ENCODE data around the gene ACADL. TPM values are rescaled to one million over a fixed set of nuclear protein-coding genes. Genes with fewer than 3 reads are reported as not detected.

ACADL gene
- total RNA-seq (2021) (0.20 and 0.24 TPM in 2 replicates), Bru-seq, nascent RNA (percentile 16 among the genes with signal in this experiment), BruChase-seq, experiment 1, labeled RNA remaining after a 2-hour chase (percentile 12 among the genes with signal in this experiment), BruChase-seq, experiment 2, labeled RNA remaining after a 6-hour chase (percentile 12 among the genes with signal in this experiment)
- long read RNA-seq: 0 reads

DNA sequence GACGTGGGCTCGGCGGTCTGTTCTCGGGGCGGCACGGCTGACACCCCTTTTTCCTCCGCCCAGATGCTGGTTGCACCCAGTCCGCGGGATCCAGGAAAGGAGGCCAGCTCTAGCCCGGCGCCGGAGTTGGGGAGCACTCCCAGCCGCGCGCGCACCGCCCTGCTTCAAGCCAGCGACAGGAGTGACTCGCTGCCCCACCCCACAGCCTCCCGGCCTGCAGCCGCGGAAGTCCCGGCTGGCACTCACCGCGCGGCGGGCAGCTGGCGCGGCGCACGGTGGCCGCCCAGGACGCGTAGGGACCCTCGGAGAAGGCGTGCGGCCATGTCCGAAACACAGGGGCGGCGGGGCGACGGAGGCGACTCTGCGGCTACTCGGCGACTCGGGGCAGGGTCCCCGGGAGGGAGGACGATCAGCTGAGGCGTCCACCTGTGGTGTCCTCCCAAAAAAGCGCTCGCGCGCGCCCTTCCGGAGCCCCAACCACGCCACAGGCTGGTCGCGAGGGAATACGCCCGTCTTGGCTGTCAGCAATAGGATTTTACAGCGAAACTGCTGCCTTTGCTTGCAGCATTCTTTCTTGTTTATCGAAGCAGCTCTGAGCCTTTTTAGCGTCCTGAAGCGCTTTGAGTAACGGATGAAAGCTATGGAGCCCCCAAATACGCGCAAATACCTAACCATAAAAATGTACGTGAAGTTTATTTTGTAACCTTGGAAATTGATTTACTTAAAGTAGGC lies at the start of gene ACADL:
TSS of gene ACADL (minus strand) at position 507 of the 732 bp plus-strand sequence. CDS start at position 323, 184 bp downstream.
- ChIA-PET CTCF (no interaction called here), POLR2A (ENCODE audit: unreplicated experiment) (interaction anchor here (0.6 kb wide), 1 partner anchor 373 kb away, joined by 4 read pairs; no protein-coding TSS in a partner anchor)
- BruUV-seq (replicated peaks): no TSS peak
- no peaks in the 10 kb centered on the region for H3F3A ChIP-seq (ENCODE audit: insufficient read depth, low read depth)
- no peak within 1 kb of the TSS for H3K27ac ChIP-seq
- 0 out of 2 replicates have a peak, but pooled peaks cover 7% of the 10 kb centered on the region for H3K4me1 ChIP-seq (replicated peaks; ENCODE audit: insufficient read depth)
- no peaks in the 10 kb centered on the region for H3K27me3 ChIP-seq (ENCODE audit: insufficient read depth, low read depth)
- peak in 1 of 2 experiments; percentile 43 for DNase-seq
- H3K9me2 ChIP-seq (ENCODE audit: insufficient read depth): no peaks in the 10 kb centered on the region
- H3K9me3 ChIP-seq (ENCODE audit: insufficient read depth, low read depth): no peaks in the 10 kb centered on the region
- H3K4me2 ChIP-seq: peak within 1 kb of the TSS; percentile 68
- H3K79me2 ChIP-seq (ENCODE audit: low read depth): no peaks in the 10 kb centered on the region
- H2AFZ ChIP-seq: peak within 1 kb of the TSS; percentile 62
- H3K36me3 ChIP-seq (ENCODE audit: low read depth): no peaks in the 10 kb centered on the region
- peak within 1 kb of the TSS; percentile 46; the same call in 1 of the 2 replicates for H3K4me3 ChIP-seq
- TF ChIP-seq, protein P1, sequence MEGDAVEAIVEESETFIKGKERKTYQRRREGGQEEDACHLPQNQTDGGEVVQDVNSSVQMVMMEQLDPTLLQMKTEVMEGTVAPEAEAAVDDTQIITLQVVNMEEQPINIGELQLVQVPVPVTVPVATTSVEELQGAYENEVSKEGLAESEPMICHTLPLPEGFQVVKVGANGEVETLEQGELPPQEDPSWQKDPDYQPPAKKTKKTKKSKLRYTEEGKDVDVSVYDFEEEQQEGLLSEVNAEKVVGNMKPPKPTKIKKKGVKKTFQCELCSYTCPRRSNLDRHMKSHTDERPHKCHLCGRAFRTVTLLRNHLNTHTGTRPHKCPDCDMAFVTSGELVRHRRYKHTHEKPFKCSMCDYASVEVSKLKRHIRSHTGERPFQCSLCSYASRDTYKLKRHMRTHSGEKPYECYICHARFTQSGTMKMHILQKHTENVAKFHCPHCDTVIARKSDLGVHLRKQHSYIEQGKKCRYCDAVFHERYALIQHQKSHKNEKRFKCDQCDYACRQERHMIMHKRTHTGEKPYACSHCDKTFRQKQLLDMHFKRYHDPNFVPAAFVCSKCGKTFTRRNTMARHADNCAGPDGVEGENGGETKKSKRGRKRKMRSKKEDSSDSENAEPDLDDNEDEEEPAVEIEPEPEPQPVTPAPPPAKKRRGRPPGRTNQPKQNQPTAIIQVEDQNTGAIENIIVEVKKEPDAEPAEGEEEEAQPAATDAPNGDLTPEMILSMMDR (conservative IDR thresholded peaks at IDR 0.05): no peak
- TF ChIP-seq EZH2 (IDR thresholded peaks at IDR 0.05; ENCODE audit: low read depth): no peak
- H4K20me1 ChIP-seq (ENCODE audit: insufficient read depth): no peaks in the 10 kb centered on the region
- intact Hi-C loops (cut with micrococcal nuclease; ENCODE audit: unreplicated experiment): no loop called here

DNA sequence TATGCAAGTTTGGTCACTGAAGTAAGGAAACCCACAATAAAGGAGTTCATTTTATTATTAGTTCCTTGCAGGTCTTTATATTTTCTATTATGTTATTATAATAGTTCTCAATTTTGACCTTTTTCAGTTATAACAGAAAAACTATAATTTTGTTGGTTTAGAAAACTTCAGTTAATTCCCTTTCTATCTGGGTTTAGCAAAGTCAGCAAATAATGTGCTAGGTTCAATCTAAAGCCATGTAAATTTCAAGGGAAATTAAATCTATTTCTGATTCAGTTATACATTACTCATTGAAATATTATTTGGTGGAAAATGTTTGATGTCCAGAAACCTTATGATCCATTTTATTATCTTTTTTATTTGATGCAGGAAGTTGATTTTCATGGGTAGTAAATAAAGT lies 46.1 kb upstream of the ACADL start:
- H3K4me2 ChIP-seq: no peak overlapping the region
- H4K20me1 ChIP-seq (ENCODE audit: insufficient read depth): no peaks in the 10 kb centered on the region
- no peaks in the 10 kb centered on the region for H3K9me2 ChIP-seq (ENCODE audit: insufficient read depth)
- H2AFZ ChIP-seq: no peak overlapping the region
- no peak overlapping the region for H3K27ac ChIP-seq
- no peaks in the 10 kb centered on the region for H3F3A ChIP-seq (ENCODE audit: insufficient read depth, low read depth)
- H3K79me2 ChIP-seq (ENCODE audit: low read depth): no peaks in the 10 kb centered on the region
- POLR2A ChIA-PET (ENCODE audit: unreplicated experiment): no interaction called here
- no peak for DNase-seq
- no peaks in the 10 kb centered on the region for H3K36me3 ChIP-seq (ENCODE audit: low read depth)
- no TSS peak for BruUV-seq (replicated peaks)
- H3K27me3 ChIP-seq (ENCODE audit: insufficient read depth, low read depth): no peaks in the 10 kb centered on the region
- H3K9me3 ChIP-seq (ENCODE audit: insufficient read depth, low read depth): no peaks in the 10 kb centered on the region
- no peaks in the 10 kb centered on the region for H3K4me1 ChIP-seq (replicated peaks; ENCODE audit: insufficient read depth)
- no peak overlapping the region for H3K4me3 ChIP-seq
- TF ChIP-seq EZH2 (IDR thresholded peaks at IDR 0.05; ENCODE audit: low read depth): no peak
- TF ChIP-seq, protein P1 (conservative IDR thresholded peaks at IDR 0.05): no peak
- intact Hi-C loops (cut with micrococcal nuclease; ENCODE audit: unreplicated experiment): no loop called here
- CTCF ChIA-PET: no interaction called here

DNA sequence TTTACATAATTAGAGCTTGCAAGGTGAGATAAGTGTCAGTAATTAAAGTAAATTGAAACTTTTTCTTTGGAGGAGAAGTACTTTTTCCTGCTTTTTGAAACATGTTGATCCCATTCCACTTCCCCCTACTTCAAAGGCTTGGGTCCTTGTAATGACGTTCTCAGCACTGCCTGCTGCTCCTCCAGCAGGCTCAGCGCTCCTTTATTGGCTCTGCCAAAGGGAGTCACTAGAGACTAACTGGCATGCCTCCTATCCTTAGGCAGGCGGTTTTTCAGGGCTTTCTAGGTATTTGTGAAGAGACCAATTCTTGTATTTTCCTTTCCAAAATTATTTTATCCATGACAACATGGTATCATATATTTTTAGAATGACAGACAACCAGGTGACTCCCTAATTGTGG lies 43.9 kb upstream of the ACADL start:
- no peaks in the 10 kb centered on the region for H3K79me2 ChIP-seq (ENCODE audit: low read depth)
- H3K27me3 ChIP-seq (ENCODE audit: insufficient read depth, low read depth): no peaks in the 10 kb centered on the region
- no peak overlapping the region for H3K27ac ChIP-seq
- H2AFZ ChIP-seq: no peak overlapping the region
- ChIA-PET CTCF (no interaction called here), POLR2A (ENCODE audit: unreplicated experiment) (no interaction called here)
- no peak overlapping the region for H3K4me2 ChIP-seq
- no peak for DNase-seq
- H3K4me3 ChIP-seq: no peak overlapping the region
- TF ChIP-seq, protein P1 (conservative IDR thresholded peaks at IDR 0.05): no peak
- no peaks in the 10 kb centered on the region for H3F3A ChIP-seq (ENCODE audit: insufficient read depth, low read depth)
- H3K36me3 ChIP-seq (ENCODE audit: low read depth): no peaks in the 10 kb centered on the region
- no peaks in the 10 kb centered on the region for H3K9me2 ChIP-seq (ENCODE audit: insufficient read depth)
- BruUV-seq (replicated peaks): no TSS peak
- H4K20me1 ChIP-seq (ENCODE audit: insufficient read depth): no peaks in the 10 kb centered on the region
- H3K9me3 ChIP-seq (ENCODE audit: insufficient read depth, low read depth): no peaks in the 10 kb centered on the region
- H3K4me1 ChIP-seq (replicated peaks; ENCODE audit: insufficient read depth): no peaks in the 10 kb centered on the region
- intact Hi-C loops (cut with micrococcal nuclease; ENCODE audit: unreplicated experiment): no loop called here

Data from PC-9 (cell line).